Astrocyte (in vitro differentiated cells and primary cell): ENCODE measurements around the gene TRAK1.

Experiments
- EZH2 ChIP-seq: IDR thresholded peaks from 2 replicates; pipeline ENCODE4 v1.6.1; 2012; ENCODE audit warnings: mild to moderate bottlenecking, low read length, inconsistent platforms; ENCODE audit not compliant: insufficient read depth
- TF ChIP-seq, protein P1 (sequence below): IDR thresholded peaks from 2 replicates; pipeline ENCODE4 v1.5.1; 2011; ENCODE audit warnings: low read depth, mild to moderate bottlenecking, inconsistent platforms, low read length, moderate library complexity; ENCODE audit not compliant: insufficient read depth

DNA sequence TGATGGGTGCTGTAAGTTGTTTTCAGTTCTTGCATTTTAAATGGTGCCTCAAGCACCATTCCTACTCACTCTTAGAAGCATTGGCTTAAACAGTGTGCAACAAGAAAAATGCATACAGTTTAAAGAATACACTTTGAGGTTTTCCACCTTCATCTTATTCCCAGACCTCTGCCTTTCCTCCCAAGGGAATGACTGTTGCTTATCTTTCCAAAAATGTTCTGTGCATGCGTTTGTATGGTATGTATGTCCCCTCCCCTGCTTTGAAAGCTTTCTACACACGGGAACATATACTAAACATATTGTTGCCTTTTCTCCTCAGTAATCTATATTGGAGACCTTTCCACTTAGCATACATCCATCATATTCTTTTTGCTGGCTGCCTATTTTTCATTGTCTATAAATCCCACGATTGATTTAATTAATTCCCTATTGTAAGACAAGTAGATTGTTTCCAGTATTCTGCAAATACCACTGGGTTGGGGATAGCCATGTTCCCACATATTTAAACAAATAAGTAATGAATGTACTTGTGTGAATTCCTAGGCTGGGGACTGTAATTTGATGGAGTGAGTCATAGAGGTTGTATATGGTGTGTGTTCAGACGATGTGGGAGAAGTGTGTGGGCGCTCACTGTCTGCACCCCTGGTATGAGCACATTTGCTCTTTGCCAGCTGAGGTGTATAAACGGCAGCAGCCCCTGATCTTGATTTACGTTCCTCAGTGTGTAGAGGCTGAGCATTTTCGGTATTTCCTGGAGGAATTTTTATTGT, 5.8 kb downstream of the TRAK1 start:
- TF ChIP-seq, protein P1, sequence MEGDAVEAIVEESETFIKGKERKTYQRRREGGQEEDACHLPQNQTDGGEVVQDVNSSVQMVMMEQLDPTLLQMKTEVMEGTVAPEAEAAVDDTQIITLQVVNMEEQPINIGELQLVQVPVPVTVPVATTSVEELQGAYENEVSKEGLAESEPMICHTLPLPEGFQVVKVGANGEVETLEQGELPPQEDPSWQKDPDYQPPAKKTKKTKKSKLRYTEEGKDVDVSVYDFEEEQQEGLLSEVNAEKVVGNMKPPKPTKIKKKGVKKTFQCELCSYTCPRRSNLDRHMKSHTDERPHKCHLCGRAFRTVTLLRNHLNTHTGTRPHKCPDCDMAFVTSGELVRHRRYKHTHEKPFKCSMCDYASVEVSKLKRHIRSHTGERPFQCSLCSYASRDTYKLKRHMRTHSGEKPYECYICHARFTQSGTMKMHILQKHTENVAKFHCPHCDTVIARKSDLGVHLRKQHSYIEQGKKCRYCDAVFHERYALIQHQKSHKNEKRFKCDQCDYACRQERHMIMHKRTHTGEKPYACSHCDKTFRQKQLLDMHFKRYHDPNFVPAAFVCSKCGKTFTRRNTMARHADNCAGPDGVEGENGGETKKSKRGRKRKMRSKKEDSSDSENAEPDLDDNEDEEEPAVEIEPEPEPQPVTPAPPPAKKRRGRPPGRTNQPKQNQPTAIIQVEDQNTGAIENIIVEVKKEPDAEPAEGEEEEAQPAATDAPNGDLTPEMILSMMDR, result no peak
- no peak for TF ChIP-seq EZH2
